Fibroblast of upper back skin (primary cell): ENCODE measurements around the gene PRDM5.
"Not testable (repeated sequence)": the region's sequence is repeated elsewhere in the genome, so short reads cannot be mapped to it uniquely, and the experiment has no call there.

ENCODE experiments used
- DNase-seq: peaks from one replicate; pipeline ENCODE4 v3.0.0-alpha.2; 2013

PRDM5 gene

DNA sequence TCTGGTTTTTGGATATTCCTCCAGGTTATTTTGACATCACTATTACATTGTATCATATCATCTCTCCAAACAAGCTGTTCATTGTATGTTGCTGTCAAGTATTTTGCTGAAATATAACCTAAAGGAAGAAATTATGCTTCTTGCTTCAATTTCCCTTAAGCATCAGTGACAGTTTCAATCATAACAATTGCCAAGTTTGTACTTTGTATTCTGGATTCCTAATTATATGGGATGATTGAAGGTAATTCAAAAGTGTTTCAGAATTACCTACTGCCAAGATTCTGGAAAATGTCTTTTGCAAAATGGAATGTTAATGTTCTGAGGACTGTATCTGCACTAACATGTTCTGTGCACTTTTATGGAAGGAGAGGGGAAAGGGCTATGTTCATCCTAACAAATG lies 228.7 kb downstream of the PRDM5 start:
- DNase-seq, result no peak

DNA sequence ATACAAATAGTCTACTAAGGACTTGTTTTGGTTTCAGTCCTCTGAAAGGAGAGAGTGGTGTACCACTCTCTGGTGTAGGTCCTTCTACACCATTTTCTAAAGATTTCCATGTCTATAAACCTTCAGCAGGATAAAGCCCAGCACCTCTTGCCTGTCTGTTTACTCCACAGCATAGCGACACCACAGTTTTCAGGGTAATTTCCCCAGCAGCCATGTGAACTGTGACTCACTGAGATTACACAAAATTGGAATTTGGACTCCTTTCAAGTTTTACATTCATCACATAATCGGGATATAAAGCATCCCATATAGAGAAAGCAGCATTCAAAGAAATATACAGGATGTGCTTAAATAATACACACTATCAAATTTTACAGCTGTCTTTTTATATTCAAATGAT lies 229.6 kb downstream of the PRDM5 start:
- peak; percentile 89 for DNase-seq

DNA sequence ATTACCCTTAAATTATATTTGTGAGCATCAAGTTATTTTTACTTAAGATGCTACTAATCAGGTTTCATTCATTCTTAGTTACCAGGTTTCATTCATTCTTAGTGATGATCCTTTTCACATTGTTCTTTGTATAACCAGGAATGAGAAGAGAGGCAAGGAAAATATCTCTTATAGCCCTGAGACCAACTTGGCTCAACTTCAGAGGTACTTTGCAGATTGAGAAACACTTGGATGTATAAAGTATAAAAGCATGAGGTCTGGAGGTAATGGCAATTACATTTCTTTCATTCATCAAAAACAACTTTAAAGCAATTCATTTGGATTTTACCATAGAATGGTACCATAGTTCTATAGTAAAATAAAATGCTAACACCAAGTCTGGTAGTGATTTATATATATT lies 231.0 kb downstream of the PRDM5 start:
- peak; percentile 32 for DNase-seq

DNA sequence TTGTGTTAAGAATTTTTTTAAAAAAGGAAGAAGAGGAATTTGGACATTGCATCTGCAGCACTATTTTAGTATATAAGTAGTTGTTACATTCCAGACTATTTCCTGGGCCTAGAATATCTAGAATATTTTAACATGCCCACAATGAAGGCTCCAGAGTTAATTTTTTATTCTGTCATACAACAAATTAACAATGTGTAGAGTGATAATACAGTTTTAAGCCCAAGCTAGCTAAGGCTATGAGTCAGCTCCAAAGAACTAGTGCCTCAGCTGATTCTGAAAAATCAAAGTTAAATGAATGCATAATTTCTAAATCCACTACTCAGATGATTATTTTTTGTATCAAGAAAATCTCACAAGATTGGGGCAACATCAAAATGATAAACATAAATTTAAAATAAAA lies 231.4 kb downstream of the PRDM5 start:
- DNase-seq, result peak; percentile 27

DNA sequence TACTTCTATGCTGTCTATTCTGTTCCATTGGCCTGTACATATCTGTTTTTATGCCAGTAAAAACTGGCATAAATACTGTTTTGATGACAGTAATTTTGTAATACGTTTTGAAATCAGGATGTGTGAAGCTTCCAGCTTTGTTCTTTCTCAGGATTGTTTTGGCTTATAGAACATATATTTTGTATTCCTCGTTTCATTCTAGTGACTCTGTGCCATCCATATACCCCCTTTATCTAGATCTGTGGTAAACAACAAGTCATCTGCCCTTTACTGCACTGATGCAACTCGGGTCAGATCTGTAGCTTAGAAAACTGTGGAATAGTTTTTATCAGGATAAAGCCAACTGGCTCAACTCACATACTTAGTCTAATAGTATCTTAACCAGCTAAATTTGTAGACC lies 233.7 kb downstream of the PRDM5 start:
- no peak for DNase-seq

DNA sequence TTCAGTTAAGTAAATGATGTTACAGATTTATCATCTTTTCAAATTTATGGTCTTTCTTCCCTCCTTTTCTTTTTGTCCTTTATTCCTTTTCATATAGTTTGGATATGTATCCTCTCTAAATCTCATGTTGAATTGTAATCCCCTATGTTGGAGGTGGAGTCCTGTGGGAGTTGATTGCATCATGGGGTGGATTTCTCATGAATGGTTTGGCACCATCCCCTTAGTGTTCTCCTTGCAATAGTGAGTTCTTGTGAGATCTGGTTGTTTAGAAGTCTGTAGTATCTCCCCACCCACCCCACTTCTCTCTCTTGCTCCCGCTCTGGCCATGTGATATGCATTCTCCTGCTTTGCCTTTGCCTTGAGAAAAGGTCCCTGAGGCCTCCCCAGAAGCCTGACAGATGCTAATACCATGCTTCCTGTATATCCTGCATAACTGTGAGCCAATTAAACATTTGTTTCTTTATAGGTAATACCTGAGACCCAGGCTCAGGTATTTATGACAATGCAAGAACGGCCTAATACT lies 236.7 kb downstream of the PRDM5 start:
- DNase-seq, result peak; percentile 51

DNA sequence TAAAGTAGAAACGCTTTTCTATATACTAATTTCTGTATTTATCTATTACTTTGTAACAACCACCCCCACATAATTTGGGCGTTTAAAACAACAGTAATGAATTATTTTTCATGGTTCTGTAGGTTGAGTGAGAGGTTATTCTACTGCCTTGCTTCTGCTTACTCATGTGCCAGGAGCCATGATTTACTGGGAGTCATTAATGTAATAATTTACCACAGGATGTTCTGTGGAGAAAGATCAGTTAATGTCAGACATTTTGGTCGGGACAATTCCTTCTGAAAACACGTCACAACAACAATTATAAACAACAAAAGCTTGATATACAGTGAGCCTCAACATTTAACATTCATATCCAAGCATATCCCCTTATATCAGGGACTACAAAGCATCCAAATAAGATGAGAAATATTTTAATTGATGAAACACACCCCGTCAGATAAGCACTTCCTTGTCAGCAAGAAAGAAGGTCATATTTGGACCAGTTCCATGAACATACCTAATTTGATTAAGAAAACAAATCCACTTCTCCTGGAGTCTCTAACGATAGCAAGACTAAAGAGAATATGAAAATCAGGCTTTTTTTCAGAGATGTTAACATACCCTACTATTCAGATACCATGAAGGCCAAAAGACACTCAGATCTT lies 238.5 kb downstream of the PRDM5 start:
- no peak for DNase-seq

DNA sequence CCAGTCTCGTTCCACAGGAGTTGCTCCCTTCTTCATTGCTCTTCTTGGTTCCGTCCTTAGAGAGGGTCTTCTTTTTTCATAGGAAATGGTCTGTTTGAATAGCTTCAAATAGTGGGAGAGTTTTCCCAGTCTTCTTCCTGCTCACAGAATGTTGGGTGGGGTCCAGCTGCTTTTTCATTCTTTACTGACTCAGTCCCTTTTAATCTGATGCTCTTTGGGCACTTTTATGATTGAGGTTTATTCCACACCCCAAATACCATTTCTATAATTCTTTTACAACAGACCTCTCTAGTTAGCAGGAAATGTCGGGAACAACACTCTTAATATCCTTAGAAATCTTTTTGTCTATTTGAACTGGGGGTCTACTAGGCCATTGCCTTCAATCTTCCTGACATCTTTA lies 239.5 kb downstream of the PRDM5 start:
- peak; percentile 29 for DNase-seq

DNA sequence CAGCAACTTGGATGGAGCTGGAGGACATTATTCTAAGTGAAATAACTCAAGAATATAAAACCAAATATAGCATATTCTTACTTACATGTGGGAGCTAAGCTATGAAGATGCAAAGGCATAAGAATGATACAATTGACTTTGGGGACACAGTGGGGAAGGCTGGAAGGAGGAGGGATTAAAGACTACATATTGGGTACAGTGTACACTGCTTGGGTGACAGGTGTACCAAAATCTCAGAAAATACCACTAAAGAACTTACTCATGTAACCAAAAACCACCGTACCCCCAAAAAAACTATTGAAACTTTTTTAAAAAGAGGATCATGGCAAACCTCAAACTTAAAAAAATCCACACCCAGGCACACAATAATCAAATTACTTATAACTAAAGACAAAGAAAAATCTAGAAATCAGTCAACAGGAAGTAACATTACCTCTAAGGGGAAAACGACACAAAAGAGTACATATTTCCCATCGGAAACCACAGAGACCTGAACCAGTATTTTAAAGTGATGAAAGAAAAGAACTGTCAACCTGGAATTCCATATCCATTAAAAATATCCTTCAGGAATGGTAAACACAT lies 241.8 kb downstream of the PRDM5 start:
- DNase-seq, result no peak

DNA sequence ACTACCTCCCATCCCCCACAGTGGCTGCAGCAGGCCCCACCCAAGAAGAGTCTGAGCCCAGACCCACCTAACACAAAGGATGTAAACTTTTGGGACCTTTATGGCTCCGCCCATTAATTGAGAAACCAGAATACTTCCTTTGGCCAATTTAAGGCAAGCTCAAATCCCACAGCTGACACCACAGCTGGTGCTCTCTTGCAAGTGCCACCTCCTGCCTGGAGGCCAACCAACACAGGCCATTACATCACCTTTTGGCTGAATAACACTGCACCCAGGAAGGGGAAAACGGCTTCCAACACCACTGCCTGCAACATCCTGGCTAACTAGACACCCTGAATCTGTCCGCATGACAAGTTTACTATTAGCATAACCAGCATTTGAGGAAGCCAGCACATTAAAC lies 248.8 kb downstream of the PRDM5 start:
- no peak for DNase-seq

DNA sequence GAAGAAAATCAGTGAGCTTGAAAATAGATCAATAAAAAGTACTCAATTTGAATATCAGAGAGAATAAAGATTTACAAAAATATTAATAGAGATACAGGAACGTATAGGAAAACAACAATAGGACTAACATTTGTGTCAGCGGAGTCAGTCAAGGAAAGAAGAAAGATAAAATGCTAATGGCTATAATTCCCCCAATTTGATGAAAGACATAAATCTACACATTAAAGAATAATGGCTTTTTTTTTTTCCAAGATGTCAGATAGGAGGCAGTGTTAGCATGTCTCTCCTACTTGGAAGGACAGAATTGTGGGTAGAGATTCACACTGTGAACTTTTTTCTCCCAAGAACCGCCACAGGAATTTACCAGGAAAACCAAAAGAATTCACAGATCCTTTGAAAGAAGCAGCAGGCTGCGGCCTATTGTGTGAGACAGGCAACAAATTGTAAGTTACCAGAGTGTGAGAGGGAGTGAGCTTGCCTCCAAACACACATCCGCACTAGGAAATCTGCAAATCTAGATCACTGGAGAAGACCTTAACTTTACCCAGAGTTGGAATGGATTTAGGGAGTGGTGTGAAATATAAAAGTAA lies 249.9 kb downstream of the PRDM5 start:
- DNase-seq, result peak; percentile 42

DNA sequence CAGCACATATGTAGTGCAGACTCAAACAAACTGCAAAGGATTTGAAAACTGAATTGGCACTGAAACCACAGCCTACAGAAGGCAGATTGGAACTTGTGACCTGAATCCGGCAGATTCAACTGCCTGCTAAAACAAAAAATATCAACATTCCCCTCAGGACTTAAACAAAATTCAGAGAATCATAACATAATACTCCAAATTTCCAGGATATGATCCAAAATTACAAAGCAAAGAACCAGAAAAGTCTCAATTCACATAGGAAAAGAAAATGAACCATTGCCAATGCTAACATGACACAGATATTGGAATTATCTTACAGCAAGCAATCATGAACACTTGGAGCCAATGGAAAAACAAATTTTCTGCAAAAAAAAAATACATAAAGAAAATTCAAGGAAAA lies 250.4 kb downstream of the PRDM5 start:
- no peak for DNase-seq

DNA sequence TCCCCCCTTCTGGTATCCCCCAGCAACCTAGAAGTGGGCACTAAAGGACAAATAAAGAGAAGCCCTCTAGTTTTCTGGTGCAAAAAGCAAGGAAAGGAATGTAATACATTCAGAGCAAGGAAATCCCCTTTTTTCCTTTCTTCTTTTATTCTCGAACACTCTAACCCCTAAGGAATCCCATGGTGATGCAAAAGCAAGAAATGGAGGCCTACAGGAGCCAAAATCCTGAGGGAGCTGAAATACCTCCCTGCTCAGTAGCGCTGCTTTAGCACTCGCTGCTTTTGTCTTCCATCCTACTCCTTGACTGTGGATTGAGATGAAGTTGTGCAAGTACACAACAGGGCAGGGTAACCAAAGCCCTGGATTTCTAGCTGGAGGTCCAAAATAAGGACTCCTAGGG lies 251.0 kb downstream of the PRDM5 start:
- peak; percentile 16 for DNase-seq

DNA sequence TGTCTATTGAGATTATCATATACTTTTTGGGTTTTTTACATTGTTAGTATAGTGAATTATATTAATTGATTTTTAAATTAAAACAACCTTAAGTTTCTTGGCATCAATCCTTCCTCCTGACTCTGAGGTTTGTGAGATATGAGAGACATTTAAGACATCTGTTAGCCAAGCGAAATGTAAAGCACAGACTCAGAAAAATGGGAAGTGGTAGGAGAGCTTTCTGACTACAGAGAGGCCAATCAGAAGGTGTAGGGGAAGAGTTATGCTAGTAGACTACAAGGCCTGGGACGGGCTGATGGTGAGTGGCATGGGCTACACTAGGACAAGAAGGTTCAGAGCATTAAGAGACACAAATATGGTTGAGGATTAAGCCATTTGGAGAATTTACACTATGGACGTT lies 255.4 kb downstream of the PRDM5 start:
- DNase-seq, result no peak

DNA sequence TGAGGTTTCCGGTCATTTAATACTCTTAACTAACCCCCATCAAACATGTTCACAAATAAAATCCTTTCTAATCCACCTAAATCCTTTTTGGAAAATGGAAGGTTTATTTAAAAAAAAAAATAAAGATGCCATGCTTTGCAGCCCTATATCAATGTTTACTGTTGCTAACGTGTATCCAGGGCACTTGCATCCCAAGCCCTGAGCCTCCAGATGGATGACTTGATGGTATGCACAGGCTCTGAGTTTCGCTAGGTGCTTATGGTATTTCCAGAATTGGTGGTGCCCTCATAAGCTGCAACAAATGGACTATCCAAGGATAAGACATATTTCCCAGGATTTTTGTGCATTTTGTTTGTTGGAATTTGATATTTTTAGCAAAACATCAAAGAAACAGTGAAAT lies 257.7 kb downstream of the PRDM5 start:
- no peak for DNase-seq

DNA sequence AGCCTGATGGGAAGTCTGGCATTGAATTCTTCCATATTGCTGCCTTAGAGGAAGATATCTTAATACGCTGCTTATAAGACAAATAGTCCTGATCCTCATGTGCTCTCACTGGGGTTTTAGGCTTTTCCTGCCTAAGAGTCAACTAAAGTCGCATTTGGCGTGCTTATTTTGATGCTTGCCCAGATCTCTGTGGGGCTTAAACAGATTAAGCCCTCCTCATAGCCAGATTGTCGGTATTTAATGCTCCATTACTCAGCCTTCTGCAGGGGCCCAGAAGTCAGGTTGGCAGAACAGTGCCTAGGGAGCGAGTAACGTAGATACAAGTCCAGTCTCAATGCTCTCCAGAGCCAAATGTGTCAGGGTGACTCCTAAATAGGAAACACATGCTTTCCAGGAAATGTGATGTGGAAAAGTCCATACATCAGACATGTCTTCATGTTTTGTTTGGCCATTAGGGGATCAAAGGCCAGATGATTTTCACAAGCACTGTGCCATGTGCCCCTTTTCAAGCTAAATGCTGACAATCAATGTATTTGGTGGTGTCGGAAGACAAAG lies 262.8 kb downstream of the PRDM5 start:
- DNase-seq, result no peak

DNA sequence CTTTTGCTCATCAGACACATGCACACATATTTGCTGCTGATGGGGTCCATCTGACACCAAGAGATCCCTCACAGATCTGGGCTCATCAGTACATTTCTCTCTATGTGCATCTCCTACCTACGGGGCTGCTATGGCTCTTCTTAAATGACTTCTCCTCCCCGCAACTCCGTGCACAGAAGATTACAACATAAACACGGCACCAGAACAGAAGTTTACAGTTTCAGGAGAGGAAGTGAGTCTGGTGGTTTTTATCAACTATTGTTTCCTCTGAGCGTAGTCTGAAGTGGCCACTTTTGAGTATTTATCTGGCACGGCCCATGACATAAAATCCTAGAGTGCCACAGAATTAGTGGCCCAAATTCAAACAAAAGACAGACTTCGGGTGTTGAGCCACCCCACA lies 263.8 kb downstream of the PRDM5 start:
- DNase-seq, result no peak

DNA sequence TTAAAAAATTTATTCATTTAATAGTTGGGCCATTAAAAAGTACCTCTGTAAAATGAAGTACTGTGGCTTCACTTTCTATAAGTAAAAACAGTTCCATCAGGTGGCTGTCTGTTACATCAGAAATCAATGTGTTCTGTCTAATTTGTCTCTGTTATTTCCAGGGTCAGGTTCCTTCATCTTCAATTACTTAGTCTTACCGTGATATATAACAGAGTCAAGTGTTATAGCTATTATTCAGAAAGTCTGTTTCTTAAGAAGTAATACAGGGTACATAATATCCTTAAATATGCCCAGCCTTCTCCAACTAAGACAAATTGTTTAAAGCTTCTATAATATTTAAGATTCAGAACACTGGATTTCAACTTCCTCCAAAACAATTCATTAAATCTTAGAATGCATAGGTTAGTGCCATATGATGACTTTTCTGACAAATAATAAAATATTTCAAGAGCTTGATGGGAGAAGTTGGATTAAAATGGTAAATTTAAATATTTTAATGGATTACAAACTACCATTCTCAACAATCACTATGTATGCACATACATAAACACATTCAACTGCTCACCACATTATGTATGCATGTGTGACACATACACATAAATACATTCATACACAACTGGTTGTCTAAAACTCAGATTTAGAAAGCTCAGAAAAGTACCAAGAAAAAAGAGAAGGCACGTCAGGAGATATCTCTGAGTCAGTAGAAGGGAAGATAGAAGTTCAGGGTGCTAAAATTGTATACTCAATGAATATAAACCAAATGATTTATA lies 268.5 kb downstream of the PRDM5 start:
- no peak for DNase-seq

DNA sequence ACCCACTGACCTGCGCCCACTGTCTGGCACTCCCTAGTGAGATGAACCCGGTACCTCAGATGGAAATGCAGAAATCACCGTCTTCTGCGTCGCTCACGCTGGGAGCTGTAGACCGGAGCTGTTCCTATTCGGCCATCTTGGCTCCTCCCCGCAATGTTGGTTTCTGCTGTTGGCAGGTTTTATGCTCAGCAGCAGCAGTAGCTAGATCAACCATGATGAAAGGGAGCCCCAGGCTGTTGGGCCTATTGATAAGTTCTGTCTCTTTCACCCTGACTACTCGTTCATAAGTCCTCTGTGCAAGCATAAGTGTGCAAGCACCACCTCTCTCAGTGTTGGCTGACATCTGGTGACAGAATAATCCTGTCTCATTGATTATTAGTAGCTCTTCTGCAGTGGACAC lies 274.2 kb downstream of the PRDM5 start:
- not testable (repeated sequence) for DNase-seq
